ENCODE measurements around the gene TGFB3. TPM values are rescaled to one million over a fixed set of nuclear protein-coding genes. Genes with fewer than 3 reads are reported as not detected.
"Not testable (repeated sequence)": the region's sequence is repeated elsewhere in the genome, so short reads cannot be mapped to it uniquely, and the experiment has no call there.

Gene TGFB3
- total RNA-seq, 4 donors from 2014 or later, result 2.8 to 4.7 (median 3.6) TPM

DNA sequence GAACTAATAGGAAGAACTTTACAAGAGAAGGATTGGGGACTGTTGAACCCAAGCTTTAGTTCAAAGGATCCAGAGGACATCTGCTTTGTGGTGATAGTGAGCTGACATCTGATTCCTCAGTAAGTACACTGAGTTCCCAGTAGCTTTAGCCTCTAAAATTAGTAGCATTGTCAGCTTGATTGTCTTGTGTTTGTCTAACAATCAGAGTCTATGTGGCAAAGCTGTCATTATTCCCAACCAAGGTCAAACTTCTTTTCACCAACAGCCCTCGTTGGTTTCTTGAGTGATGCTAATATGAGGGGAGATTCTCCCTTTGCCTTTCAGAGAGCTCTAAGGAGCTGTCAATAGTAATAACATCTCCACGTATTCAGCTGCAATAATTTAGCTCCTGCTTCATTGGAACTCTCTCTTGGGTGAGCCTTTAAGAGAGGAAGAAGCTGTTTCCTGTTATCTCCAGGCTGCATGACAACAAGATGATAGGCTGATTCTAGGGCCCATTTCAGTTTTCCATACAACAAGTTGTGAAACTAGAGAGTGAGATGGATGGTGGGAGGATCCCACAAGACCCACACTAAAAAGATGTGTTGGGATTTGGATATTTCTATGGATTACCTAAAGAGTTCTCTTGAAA is 46.7 kb downstream of the TGFB3 start:
- 70 to 78% methylated on average over 2 of the region's 2 CpGs for WGBS, 2 donors
- intact Hi-C loops (cut with DNase I; ENCODE audit: low total_unique reads), result no loop called here
- H3K4me3 ChIP-seq (ENCODE audit: low read depth, poor library complexity, severe bottlenecking), result no peak overlapping the region
- no peak for TF ChIP-seq POLR2A (IDR thresholded peaks at IDR 0.05)
- TF ChIP-seq, protein P1, sequence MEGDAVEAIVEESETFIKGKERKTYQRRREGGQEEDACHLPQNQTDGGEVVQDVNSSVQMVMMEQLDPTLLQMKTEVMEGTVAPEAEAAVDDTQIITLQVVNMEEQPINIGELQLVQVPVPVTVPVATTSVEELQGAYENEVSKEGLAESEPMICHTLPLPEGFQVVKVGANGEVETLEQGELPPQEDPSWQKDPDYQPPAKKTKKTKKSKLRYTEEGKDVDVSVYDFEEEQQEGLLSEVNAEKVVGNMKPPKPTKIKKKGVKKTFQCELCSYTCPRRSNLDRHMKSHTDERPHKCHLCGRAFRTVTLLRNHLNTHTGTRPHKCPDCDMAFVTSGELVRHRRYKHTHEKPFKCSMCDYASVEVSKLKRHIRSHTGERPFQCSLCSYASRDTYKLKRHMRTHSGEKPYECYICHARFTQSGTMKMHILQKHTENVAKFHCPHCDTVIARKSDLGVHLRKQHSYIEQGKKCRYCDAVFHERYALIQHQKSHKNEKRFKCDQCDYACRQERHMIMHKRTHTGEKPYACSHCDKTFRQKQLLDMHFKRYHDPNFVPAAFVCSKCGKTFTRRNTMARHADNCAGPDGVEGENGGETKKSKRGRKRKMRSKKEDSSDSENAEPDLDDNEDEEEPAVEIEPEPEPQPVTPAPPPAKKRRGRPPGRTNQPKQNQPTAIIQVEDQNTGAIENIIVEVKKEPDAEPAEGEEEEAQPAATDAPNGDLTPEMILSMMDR (IDR thresholded peaks at IDR 0.05), result no peak
- DNase-seq (ENCODE audit: low spot score in 2 of 2), result no peak

DNA sequence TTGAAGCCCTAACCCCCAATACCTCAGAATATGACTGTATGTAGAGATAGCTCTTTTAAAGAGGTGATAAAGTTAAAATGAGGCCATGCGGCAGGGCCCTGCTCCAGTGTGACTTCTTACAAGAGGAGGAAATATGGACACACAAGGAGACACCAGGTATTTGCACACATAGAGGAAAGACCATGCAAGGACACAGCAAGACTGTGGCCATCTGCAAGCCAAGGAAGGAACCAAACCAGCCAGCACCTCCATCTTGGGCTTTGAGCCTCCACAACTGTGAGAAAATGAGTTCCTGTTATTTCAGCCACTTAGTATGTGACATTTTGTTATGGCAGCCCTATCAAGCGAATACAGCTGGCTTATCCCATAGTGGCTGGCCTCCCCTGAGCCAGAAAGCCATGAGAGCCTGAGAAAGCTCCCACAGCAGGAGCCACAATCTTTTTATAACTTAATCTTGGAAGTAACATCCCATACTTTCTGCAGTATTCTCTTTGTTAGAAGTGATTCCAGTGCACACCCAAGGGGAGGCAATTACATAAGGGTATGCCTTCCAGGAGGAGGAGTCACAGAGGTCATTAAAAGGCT is 48.0 kb downstream of the TGFB3 start:
- no peak for TF ChIP-seq POLR2A (IDR thresholded peaks at IDR 0.05)
- TF ChIP-seq, protein P1 (IDR thresholded peaks at IDR 0.05), result no peak
- intact Hi-C loops (cut with DNase I; ENCODE audit: low total_unique reads), result no loop called here
- H3K4me3 ChIP-seq (ENCODE audit: low read depth, poor library complexity, severe bottlenecking), result no peak overlapping the region
- 48 to 97% methylated on average over 2 of the region's 2 CpGs for WGBS, 2 donors
- no peak for DNase-seq (ENCODE audit: low spot score in 2 of 2)

DNA sequence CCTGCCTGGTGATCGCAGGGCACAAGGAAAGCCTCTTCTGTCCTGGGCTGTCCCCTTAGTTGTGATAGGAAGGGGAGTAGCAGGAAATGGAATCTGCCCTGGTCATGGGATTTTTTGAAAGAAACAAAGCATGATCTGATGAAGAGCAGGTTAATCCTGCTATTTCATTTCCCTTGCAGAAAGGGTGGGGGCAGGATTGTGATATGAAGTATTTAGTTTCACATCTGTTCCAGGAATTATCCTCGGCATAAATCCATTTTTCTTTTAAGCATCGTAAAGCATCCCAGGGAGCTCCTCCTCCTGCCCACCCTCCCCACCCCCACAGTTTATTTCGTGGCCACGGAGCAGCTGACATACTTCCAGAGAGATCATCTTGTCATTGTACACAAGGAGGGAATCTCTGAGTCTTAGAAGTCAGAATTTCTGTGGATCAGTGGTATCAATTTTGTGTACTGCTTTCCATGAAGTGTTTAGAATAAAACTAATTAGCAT is 53.1 kb downstream of the TGFB3 start:
- no peak for TF ChIP-seq POLR2A (IDR thresholded peaks at IDR 0.05)
- TF ChIP-seq, protein P1 (IDR thresholded peaks at IDR 0.05), result no peak
- H3K4me3 ChIP-seq (ENCODE audit: low read depth, poor library complexity, severe bottlenecking), result no peak overlapping the region
- 32 to 41% methylated on average over 5 of the region's 5 CpGs for WGBS, 2 donors
- intact Hi-C loops (cut with DNase I; ENCODE audit: low total_unique reads), result no loop called here
- DNase-seq (ENCODE audit: low spot score in 2 of 2), result no peak

DNA sequence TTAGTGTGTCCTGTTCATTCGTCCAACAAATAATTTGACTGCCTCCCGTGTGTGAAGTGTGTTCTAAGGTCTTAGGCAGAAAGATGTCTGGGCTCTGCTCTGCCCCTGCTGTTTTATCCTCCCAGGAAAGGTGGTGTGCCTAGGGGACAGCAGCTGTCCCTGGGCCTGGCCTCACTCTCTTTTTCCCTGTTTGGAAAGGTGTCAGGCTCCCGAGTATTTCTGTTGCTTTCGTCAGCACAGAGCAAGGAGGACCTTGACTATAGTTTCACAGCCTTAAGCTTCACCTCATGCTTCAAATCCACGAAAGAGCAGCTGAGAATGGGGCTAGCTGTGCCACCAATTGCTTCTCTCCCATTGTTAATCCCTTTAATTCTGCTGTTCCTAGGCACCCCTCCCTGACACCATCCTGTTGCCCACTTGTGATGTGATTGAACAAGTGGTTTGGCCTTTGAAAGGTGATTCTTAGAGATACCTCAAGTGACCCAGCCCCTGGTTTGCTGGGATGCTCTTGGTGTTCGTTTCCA is 54.2 kb downstream of the TGFB3 start:
- DNase-seq (ENCODE audit: low spot score in 2 of 2), result no peak
- no peak overlapping the region for H3K4me3 ChIP-seq (ENCODE audit: low read depth, poor library complexity, severe bottlenecking)
- intact Hi-C loops (cut with DNase I; ENCODE audit: low total_unique reads), result no loop called here
- 79 to 90% methylated on average over 6 of the region's 6 CpGs for WGBS, 2 donors
- TF ChIP-seq POLR2A (IDR thresholded peaks at IDR 0.05), result no peak
- TF ChIP-seq, protein P1 (IDR thresholded peaks at IDR 0.05), result no peak

DNA sequence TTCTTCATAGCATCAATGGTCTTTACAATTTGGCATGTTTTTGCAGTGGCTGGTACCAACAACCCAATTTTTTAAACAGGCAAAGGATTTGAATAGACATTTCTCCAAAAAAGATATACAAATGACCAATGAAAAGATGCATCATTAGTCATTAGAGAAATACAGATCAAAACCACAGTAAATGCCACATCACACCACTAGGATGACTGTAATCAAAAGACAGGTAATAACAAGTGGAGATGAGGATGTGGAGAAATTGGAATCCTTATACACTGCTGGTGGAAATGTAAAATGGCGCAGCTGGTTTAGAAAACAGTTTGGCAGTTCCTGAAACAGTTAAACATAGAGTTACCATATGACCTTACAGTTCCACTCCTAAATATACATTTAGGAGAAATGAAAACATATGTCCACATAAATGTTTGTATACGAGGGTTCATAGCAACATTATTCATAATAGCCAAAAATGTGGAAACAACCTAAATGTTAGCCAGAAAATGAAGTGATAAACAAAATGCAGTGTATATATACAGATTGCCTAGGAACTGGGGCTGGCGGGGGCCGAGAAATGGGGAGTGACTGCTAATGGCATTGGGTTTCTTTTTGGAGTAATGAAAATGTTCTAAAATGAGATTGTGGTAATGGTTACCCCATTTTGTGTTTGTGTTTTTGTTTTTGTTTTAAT is 55.2 kb downstream of the TGFB3 start:
- no peak overlapping the region for H3K4me3 ChIP-seq (ENCODE audit: low read depth, poor library complexity, severe bottlenecking)
- DNase-seq (ENCODE audit: low spot score in 2 of 2), result no peak
- WGBS, 2 donors, result 94 to 95% methylated on average over 4 of the region's 4 CpGs
- no peak for TF ChIP-seq POLR2A (IDR thresholded peaks at IDR 0.05)
- TF ChIP-seq, protein P1 (IDR thresholded peaks at IDR 0.05), result no peak
- intact Hi-C loops (cut with DNase I; ENCODE audit: low total_unique reads), result no loop called here

DNA sequence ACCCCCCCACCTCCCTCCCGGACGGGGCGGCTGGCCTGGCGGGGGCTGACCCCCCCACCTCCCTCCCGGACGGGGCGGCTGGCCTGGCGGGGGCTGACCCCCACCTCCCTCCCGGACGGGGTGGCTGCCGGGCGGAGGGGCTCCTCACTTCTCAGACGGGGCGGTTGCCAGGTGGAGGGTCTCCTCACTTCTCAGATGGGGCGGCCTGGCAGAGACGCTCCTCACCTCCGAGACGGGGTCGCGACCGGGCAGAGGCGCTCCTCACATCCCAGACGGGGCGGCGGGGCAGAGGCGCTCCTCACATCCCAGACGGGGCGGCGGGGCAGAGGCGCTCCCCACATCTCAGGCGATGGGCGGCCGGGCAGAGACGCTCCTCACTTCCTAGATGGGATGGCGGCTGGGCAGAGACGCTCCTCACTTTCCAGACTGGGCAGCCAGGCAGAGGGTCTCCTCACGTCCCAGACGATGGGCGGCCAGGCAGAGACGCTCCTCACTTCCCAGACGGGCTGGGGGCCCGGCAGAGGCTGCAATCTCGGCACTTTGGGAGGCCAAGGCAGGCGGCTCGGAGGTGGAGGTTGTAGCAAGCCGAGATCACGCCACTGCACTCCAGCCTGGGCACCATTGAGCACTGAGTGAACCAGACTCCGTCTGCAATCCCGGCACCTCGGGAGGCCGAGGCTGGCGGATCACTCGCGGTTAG is 56.5 kb downstream of the TGFB3 start:
- intact Hi-C loops (cut with DNase I; ENCODE audit: low total_unique reads); H3K4me3 ChIP-seq (ENCODE audit: low read depth, poor library complexity, severe bottlenecking); DNase-seq (ENCODE audit: low spot score in 2 of 2): not testable (repeated sequence)
- 98 to 100% methylated on average over 8 to 41 of the region's 54 CpGs for WGBS, 2 donors

DNA sequence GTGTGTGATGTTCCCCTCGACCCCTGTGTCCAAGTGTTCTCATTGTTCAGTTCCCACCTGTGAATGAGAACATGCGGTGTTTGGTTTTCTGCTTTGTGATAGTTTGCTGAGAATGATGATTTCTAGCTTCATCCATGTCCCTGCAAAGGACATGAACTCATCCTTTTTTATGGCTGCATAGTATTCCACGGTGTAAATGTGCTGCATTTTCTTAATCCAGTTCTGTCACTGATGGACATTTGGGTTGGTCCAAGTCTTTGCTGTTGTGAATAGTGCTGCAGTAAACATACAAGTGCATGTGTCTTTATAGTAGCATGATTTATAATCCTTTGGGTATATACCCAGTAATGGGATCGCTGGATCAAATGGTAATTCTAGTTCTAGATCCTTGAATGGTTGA is 61.4 kb downstream of the TGFB3 start:
- 98% methylated on average over 4 of the region's 4 CpGs for WGBS, 2 donors
- H3K4me3 ChIP-seq (ENCODE audit: low read depth, poor library complexity, severe bottlenecking); intact Hi-C loops (cut with DNase I; ENCODE audit: low total_unique reads); DNase-seq (ENCODE audit: low spot score in 2 of 2): not testable (repeated sequence)
